GM19238 (cell line): Measurements from ENCODE around the gene S100A11.
A peak's percentile ranks its signal among the peaks of the same experiment; 100 is the strongest.
"Not testable (repeated sequence)": the region's sequence is repeated elsewhere in the genome, so short reads cannot be mapped to it uniquely, and the experiment has no call there.

ENCODE experiments used
- DNase-seq: peaks from one replicate; pipeline ENCODE4 v3.0.0; 2011; ENCODE audit warnings: low spot score; ENCODE audit not compliant: insufficient read length

Gene S100A11

DNA sequence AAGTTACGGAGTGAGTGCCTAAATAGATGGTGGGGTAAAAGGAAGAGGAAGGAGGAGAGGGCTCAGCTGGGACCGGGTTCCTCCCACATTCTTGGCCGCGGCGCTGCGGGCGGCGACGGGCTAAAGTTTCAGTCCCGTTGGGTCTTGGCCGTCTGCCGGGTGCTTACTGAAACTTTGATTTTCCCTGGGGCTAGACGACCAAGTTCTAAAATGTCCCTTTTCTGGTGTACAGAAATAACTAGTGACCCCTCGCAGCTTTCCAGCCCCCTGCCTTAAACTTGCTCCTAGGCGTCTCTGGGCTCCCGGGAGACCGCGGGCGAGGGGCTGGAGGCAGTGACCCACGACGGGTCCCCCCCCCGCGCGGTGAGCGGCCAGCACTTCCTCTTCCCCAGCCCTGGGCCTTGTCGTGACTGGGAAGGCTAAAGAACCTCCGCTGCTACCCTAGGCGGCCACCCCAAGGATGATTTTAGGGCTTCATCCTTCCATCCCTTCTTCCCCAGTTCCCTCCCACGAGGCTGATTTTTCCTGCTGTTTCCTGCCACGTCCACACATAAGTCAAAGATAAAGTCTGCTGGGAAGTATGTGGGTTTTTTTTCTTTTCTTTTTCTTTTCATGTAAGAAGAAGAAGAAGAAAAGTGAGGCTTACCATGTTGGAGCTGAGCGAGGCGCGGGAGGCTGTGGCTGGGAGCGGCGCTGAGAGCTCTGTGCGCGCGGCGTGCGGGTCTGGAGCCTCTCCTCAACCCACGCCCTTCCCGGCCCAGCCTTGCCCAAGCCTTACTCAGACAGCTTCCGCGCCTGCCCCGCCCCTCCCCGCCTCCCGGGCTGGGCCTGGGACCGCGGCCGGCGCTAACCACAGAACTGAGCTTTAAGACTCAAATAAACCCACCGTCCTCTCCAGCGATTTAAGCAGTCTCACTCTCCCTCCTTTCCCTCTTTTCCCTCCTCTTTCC lies at the start of gene S100A11:
Gene S100A11 (minus strand): TSS at position 738 of the 950 bp plus-strand sequence. CDS start 89 bp downstream, at position 649.
- peak; percentile 47 for DNase-seq

GRCh38 chr1:152084853-152085252 lies 48.0 kb upstream of the S100A11 start:
- no peak for DNase-seq

- not testable (repeated sequence) for DNase-seq
Observed at GRCh38 chr1:152081026-152081425, 44.2 kb upstream of the S100A11 start.

DNA sequence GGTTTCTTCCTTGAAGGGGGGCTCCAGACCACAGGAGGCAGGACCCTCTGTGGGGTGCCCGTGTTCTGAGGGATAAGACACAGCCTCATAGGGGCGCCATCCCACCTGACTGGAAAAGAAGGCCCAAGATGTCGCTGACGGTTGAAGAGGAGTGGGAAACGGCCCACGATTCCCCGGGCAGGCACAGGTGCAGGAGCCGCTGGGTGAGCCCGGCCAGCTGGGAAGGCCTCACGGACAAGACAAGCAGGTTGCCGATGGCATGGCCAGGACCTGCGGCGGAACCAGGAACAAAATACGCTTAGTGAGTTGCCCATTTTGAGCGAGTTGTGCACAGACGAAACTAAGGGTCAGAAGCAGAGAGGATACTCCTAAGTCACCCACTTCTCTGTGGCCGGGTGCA lies 43.7 kb upstream of the S100A11 start:
- not testable (repeated sequence) for DNase-seq

DNA sequence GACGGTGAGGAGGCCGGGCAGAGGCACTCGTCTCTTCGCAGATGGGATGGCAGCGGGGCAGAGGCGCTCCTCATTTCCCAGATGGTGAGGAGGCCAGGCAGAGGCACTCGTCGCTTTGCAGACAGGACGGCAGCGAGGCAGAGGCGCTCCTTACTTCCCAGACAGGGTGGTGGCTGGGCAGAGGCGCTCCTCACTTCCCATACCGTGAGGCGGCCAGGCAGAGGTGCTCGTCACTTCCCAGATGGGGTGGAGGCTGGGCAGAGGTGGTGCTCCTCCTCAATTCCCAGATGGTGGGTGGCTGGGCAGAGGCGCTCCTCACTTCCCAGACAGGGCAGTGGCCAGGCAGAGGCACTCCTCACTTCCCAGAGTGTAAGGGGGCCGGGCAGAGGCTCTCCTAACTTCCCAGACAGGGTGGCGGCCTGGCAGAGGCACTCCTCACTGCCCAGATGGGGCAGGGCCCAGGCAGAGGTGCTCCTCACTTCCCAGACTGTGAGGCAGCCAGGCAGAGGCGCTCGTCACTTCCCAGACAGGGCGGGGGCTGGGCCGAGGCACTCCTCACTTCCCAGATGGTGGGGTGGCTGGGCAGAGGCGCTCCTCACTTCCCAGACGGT lies 42.1 kb upstream of the S100A11 start:
- no peak for DNase-seq

- DNase-seq: no peak
Observed at GRCh38 chr1:152072311-152072710, 35.5 kb upstream of the S100A11 start.

- DNase-seq: no peak
Observed at GRCh38 chr1:152071123-152071522, 34.3 kb upstream of the S100A11 start.

GRCh38 chr1:152067929-152068328 lies 31.1 kb upstream of the S100A11 start:
- no peak for DNase-seq

DNA sequence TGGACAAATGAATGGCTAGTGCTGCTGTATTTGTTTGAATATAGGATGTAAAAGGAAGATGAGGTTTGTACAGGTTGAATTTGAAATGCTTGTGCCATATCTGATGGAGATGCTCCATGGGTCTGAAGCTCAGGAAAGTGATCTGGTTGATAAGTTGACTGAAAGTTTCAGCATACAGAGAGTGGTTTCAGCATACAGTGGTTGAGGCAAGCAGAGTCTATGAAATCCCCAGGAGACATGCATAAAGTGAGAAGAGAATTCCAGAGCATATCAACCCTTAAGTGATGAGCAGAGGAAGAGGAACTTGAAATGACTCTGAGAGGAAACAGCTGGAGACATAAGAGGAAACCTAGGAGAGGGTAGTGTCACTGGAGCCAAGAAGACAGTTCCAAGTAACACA lies 30.3 kb upstream of the S100A11 start:
- DNase-seq: no peak

DNA sequence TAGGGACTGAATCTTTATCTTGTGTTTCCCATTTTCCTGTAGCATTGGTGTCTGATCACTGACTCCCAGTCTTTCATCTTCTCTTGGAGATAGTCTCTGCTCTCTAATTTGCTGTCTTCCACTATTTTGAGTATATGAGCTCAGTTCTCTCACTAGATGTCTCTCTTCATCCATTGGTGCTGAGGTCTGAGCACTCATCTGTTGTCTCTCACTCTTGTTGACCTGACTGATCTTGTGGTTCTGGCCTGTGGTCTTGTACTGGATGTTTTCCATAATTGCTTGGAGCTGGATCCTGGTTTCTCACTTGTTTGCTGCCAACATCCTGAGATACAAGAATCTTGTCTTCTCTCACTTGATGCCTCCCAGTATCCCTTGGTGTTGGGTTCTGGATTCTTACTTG lies 25.1 kb upstream of the S100A11 start:
- no peak for DNase-seq

DNA sequence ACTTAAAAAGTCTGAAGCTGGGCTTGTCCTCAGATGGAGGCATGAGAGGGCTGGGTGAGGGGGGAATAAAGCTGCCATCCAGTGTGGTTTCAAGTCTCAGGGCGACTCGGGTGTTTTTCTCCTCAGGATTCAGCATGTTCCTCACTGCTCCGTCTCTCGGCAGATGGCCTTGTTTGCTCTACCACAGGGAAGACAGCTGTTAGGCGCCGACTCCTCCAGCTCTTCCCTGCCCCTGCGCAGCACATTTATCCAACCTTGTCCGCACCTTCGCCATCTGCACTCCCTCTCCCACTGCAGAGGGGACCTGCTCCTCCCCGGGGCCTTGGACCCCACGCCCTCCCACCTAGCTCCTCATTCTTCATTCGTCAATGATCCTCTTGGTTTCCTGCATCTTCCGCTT lies 16.6 kb upstream of the S100A11 start:
- DNase-seq: no peak

DNA sequence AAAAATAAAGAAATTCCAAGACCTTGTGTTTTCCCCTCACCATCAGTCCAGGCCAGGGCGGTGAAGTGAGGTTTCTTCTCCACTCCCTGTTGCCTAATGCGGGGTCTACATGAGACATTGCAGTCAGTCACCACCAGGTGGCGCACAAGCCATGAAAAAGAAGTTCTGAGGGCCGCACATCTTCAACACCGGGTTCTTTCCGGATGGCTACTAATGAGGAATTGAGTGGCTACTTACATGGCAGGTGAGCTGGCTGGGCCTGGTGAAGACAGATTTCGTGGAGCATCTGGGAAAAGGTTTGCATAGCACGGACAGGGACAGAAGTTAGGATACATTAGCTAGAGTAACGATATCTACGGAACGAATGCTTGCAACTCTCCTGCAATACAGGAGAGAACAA lies 15.8 kb upstream of the S100A11 start:
- peak; percentile 45 for DNase-seq

- DNase-seq: no peak
Observed at GRCh38 chr1:152050886-152051675, 14.3 kb upstream of the S100A11 start.

- DNase-seq: no peak
Observed at GRCh38 chr1:152049291-152050083, 12.7 kb upstream of the S100A11 start.

GRCh38 chr1:152048416-152049009 lies 11.7 kb upstream of the S100A11 start:
- DNase-seq: no peak

DNA sequence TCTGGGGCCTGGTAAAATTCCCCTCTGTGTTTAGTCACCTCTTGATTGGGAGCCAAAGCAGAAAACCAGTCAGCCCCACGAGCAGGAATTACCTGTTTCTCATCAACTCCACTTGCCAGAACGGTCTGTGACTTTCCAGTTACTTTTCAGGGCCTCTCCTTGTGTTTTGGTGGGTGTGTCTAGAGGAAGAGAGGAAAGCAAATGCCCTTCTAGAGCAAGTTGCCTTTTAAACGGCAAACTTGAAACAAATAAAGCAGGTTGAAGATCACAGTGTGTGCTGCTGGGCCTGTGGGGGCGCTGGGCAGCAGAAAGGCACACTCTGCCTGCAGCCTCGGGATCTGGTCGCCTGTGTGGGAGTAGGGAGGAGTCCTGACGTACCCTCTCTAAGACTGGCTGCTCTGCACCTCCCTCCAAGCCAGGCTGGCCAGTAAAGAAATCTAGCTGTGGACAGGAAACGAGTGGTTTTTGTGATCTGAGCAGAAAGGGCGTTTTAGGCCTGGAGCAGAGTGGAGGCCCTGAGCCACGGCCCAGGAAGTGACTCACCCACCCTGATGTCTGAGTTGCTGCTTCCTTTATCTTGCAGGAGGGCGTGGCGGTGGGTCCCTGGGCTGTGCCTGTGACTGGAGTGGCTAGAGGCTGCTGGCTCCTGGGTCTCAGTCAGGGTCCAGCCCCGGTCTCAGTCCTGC lies 11.1 kb upstream of the S100A11 start:
- peak; percentile 63 for DNase-seq

- no peak for DNase-seq
Observed at GRCh38 chr1:152047413-152047729, 10.6 kb upstream of the S100A11 start.

- no peak for DNase-seq
Observed at GRCh38 chr1:152044386-152044785, 7.6 kb upstream of the S100A11 start.

DNA sequence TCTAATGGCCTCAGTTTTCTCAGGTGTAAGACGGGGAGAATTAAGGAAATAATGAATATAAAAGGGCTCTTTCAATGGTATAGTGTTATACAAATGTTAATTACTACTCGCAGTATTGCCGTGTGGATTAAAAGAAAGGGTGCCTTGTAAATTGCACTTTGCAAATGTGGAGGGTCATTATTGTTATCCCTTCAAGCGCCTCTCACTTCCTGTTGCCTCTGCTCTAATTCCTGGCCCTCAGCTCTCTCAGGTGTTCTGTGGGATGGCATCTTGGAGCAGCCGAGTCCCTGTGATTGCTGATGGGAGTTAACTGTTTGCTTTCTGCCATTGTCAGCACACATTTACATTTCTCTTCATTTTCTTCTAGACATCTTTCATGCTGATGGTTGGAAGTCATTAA lies 7.1 kb upstream of the S100A11 start:
- no peak for DNase-seq

GRCh38 chr1:152042030-152042429 lies 5.2 kb upstream of the S100A11 start:
- no peak for DNase-seq
